H9 (cell line): ENCODE results near the gene CLCNKB. TPM values are rescaled to one million over a fixed set of nuclear protein-coding genes. Genes with fewer than 3 reads are reported as not detected.

ENCODE experiments used
- DNase-seq: peaks from one replicate; pipeline ENCODE4 v3.0.0-alpha.2; 2017
- H2AFZ ChIP-seq: one replicate; pipeline ENCODE4 v1.6.1; 2013; ENCODE audit warnings: mild to moderate bottlenecking, low read length, control low read depth, moderate library complexity
- H2AK5ac ChIP-seq: 2 replicates; pipeline ENCODE4 v1.6.1; 2013; ENCODE audit warnings: low read length, control low read depth, mixed read lengths; ENCODE audit not compliant: insufficient read length
- H2BK120ac ChIP-seq: one replicate; pipeline ENCODE4 v1.6.1; 2013; ENCODE audit warnings: low read depth, mild to moderate bottlenecking, low read length, control low read depth, inconsistent platforms; ENCODE audit not compliant: poor library complexity, severe bottlenecking
- H2BK12ac ChIP-seq: 2 replicates; pipeline ENCODE4 v1.6.1; 2013; ENCODE audit warnings: low read length, control low read depth, mixed read lengths, low read depth; ENCODE audit not compliant: insufficient read length
- H2BK15ac ChIP-seq: 2 replicates; pipeline ENCODE4 v1.6.1; 2013; ENCODE audit warnings: low read depth, low read length, control low read depth
- H2BK20ac ChIP-seq: one replicate; pipeline ENCODE4 v1.6.1; 2013; ENCODE audit warnings: low read depth, mild to moderate bottlenecking, low read length, control low read depth, inconsistent platforms; ENCODE audit not compliant: poor library complexity, severe bottlenecking
- H2BK5ac ChIP-seq: 2 replicates; pipeline ENCODE4 v1.6.1; 2013; ENCODE audit warnings: low read length, control low read depth, mixed read lengths; ENCODE audit not compliant: insufficient read length
- H3K14ac ChIP-seq: 2 replicates; pipeline ENCODE4 v1.6.1; 2013; ENCODE audit warnings: low read length, control low read depth; ENCODE audit not compliant: insufficient read depth
- H3K18ac ChIP-seq: 2 replicates; pipeline ENCODE4 v1.6.1; 2013; ENCODE audit warnings: low read depth, mild to moderate bottlenecking, mixed read lengths, low read length, control low read depth; ENCODE audit not compliant: insufficient read length
- H3K23ac ChIP-seq: 2 replicates; pipeline ENCODE4 v1.6.1; 2013; ENCODE audit warnings: low read length, control low read depth, mixed read lengths, low read depth; ENCODE audit not compliant: insufficient read length
- H3K23me2 ChIP-seq: 2 replicates; pipeline ENCODE4 v1.6.1; 2013; ENCODE audit warnings: low read depth, mild to moderate bottlenecking, mixed read lengths, low read length, control low read depth; ENCODE audit not compliant: insufficient read length, poor library complexity, severe bottlenecking
- H3K27ac ChIP-seq: 2 replicates; pipeline ENCODE4 v1.5.1; 2013; ENCODE audit warnings: low read length, control low read depth, mixed read lengths, low read depth; ENCODE audit not compliant: insufficient read length
- H3K27me3 ChIP-seq: 2 replicates; pipeline ENCODE4 v1.6.1; 2013; ENCODE audit warnings: low read length, control low read depth, inconsistent platforms; ENCODE audit not compliant: insufficient read depth
- H3K4ac ChIP-seq: 2 replicates; pipeline ENCODE4 v1.6.1; 2013; ENCODE audit warnings: low read depth, mild to moderate bottlenecking, control low read depth, inconsistent platforms, low read length, moderate library complexity
- H3K4me1 ChIP-seq: 2 replicates; pipeline ENCODE4 v1.6.1; 2013; ENCODE audit warnings: low read length, control low read depth, inconsistent platforms; ENCODE audit not compliant: insufficient read depth
- H3K4me2 ChIP-seq: 2 replicates; pipeline ENCODE4 v1.6.1; 2013; ENCODE audit warnings: low read length, control low read depth, mixed read lengths; ENCODE audit not compliant: insufficient read length, insufficient read depth
- H3K56ac ChIP-seq: 2 replicates; pipeline ENCODE4 v1.6.1; 2013; ENCODE audit warnings: low read depth, mild to moderate bottlenecking, mixed read lengths, low read length, control low read depth; ENCODE audit not compliant: insufficient read length
- H3K79me1 ChIP-seq: 2 replicates; pipeline ENCODE4 v1.6.1; 2013; ENCODE audit warnings: low read depth, mild to moderate bottlenecking, moderate library complexity, low read length, control low read depth, inconsistent platforms; ENCODE audit not compliant: insufficient read depth, poor library complexity, severe bottlenecking
- H3K79me2 ChIP-seq: 2 replicates; pipeline ENCODE4 v1.6.1; 2013; ENCODE audit warnings: low read length, control low read depth, inconsistent platforms; ENCODE audit not compliant: insufficient read depth
- H3K9ac ChIP-seq: 2 replicates; pipeline ENCODE4 v1.6.1; 2013; ENCODE audit warnings: low read length, control low read depth, mixed read lengths; ENCODE audit not compliant: insufficient read length; ENCODE audit errors: extremely low read depth
- H3K9me3 ChIP-seq: one replicate; pipeline ENCODE4 v1.6.1; 2013; ENCODE audit warnings: low read depth, low read length, inconsistent platforms; ENCODE audit not compliant: control insufficient read depth
- H3T11ph ChIP-seq: one replicate; pipeline ENCODE4 v1.6.1; 2013; ENCODE audit warnings: mild to moderate bottlenecking, low read length, control low read depth, inconsistent platforms
- H4K20me1 ChIP-seq: one replicate; pipeline ENCODE4 v1.6.1; 2013; ENCODE audit not compliant: control insufficient read depth, insufficient read length, insufficient read depth
- H4K5ac ChIP-seq: 2 replicates; pipeline ENCODE4 v1.6.1; 2013; ENCODE audit warnings: low read depth, mild to moderate bottlenecking, mixed read lengths, low read length, control low read depth; ENCODE audit not compliant: insufficient read length
- H4K8ac ChIP-seq: replicated peaks from 2 replicates; pipeline ENCODE4 v1.6.1; 2013; ENCODE audit warnings: low read length, control low read depth, mixed read lengths, low read depth; ENCODE audit not compliant: insufficient read length
- H4K91ac ChIP-seq: 2 replicates; pipeline ENCODE4 v1.6.1; 2013; ENCODE audit warnings: low read depth, mild to moderate bottlenecking, moderate library complexity, mixed read lengths, low read length, control low read depth; ENCODE audit not compliant: insufficient read length
- H3K27ac Mint-ChIP-seq, 3 experiments: 2 replicates in 2 of 3; 3 replicates in 1 of 3; pipeline ENCODE4 v1.8.0; 2020 to 2021; ENCODE audit warnings: mixed read lengths in 3 of 3, mild to moderate bottlenecking in 1 of 3, moderate library complexity in 1 of 3
- H3K27me3 Mint-ChIP-seq: 2 replicates; pipeline ENCODE4 v1.8.0; 2021; ENCODE audit warnings: low read depth, mild to moderate bottlenecking, moderate library complexity, mixed read lengths
- H3K36me3 Mint-ChIP-seq, 3 experiments: 2 replicates in 2 of 3; 3 replicates in 1 of 3; pipeline ENCODE4 v1.8.0; 2020 to 2021; ENCODE audit warnings: low read depth in 3 of 3, mixed read lengths in 3 of 3; ENCODE audit not compliant: insufficient read depth in 1 of 3
- H3K4me1 Mint-ChIP-seq, 2 experiments: 2 replicates each; pipeline ENCODE4 v1.8.0; 2020; ENCODE audit warnings: mixed read lengths in 2 of 2
- H3K4me3 Mint-ChIP-seq, 2 experiments: 2 replicates in 1 of 2; 3 replicates in 1 of 2; pipeline ENCODE4 v1.8.0; 2020 to 2021; ENCODE audit warnings: mild to moderate bottlenecking in 2 of 2, mixed read lengths in 2 of 2, moderate library complexity in 1 of 2
- H3K9me3 Mint-ChIP-seq, 2 experiments: 2 replicates in 1 of 2; 3 replicates in 1 of 2; pipeline ENCODE4 v1.8.0; 2020; ENCODE audit warnings: mild to moderate bottlenecking in 2 of 2, mixed read lengths in 2 of 2, moderate library complexity in 1 of 2
- WGBS: extraction: QIAGEN DNeasy Blood & Tissue Kit; methylation state at CpG from one replicate; pipeline ENCODE4 v1.1.7; 2013; ENCODE audit warnings: missing lambda C conversion rate, low lambda C conversion rate, mixed read lengths; ENCODE audit not compliant: insufficient read length; ENCODE audit errors: extremely low coverage; 5-methylcytosine and 5-hydroxymethylcytosine counted together
- total RNA-seq: library from RNA; stranded (reverse); gene quantifications from 2 replicates; pipeline ENCODE4 v1.2.1, GENCODE V29; 2021
- TF ChIP-seq, protein P1 (sequence below): fragments of 200-600 bp; sonication (generic); conservative IDR thresholded peaks from 3 replicates; pipeline ENCODE4 v1.8.0; 2021; ENCODE audit warnings: antibody characterized with exemption, mild to moderate bottlenecking

The CLCNKB gene
- total RNA-seq, 1 experiment from 2014 or later = 1.7 TPM

GRCh38 chr1:16005597-16005996 lies 38.0 kb upstream of the CLCNKB start:
- Histone ChIP-seq H2AK5ac (no peak overlapping the region), H3K18ac (no peak overlapping the region), H4K8ac (no peak overlapping the region), H3K23me2 (no peaks in the 10 kb centered on the region), H3K56ac (no peak overlapping the region), H3K14ac (no peak overlapping the region), H2BK20ac (no peak overlapping the region), H3K27ac (no peak overlapping the region), H2AFZ (no peak overlapping the region), H3K9ac (no peak overlapping the region), H2BK120ac (no peak overlapping the region), H2BK5ac (no peak overlapping the region), H3K4me1 (no peaks in the 10 kb centered on the region), H3K9me3 (no peaks in the 10 kb centered on the region), H4K91ac (no peak overlapping the region), H3K23ac (no peak overlapping the region), H3T11ph (no peak overlapping the region), H3K79me2 (no peaks in the 10 kb centered on the region), H2BK15ac (no peak overlapping the region), H3K79me1 (no peaks in the 10 kb centered on the region), H4K20me1 (no peaks in the 10 kb centered on the region), H2BK12ac (no peak overlapping the region), H3K4me2 (no peak overlapping the region), H3K4ac (no peak overlapping the region), H4K5ac (no peak overlapping the region), H3K27me3 (no peaks in the 10 kb centered on the region)
- H3K36me3 Mint-ChIP-seq = no peaks in the 10 kb centered on the region
- DNase-seq = no peak
- H3K27me3 Mint-ChIP-seq = peaks cover 27% of the 10 kb centered on the region
- H3K9me3 Mint-ChIP-seq = no peaks in the 10 kb centered on the region
- TF ChIP-seq, protein P1, sequence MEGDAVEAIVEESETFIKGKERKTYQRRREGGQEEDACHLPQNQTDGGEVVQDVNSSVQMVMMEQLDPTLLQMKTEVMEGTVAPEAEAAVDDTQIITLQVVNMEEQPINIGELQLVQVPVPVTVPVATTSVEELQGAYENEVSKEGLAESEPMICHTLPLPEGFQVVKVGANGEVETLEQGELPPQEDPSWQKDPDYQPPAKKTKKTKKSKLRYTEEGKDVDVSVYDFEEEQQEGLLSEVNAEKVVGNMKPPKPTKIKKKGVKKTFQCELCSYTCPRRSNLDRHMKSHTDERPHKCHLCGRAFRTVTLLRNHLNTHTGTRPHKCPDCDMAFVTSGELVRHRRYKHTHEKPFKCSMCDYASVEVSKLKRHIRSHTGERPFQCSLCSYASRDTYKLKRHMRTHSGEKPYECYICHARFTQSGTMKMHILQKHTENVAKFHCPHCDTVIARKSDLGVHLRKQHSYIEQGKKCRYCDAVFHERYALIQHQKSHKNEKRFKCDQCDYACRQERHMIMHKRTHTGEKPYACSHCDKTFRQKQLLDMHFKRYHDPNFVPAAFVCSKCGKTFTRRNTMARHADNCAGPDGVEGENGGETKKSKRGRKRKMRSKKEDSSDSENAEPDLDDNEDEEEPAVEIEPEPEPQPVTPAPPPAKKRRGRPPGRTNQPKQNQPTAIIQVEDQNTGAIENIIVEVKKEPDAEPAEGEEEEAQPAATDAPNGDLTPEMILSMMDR = no peak
- no peak overlapping the region for H3K27ac Mint-ChIP-seq
- peaks cover 7 to 10% of the 10 kb centered on the region in 2 experiments; a peak in 1 of 4 replicates for H3K4me1 Mint-ChIP-seq
- WGBS = no CpG with 5 or more reads among the region's 5 CpGs
- H3K4me3 Mint-ChIP-seq = no peak overlapping the region
